SKM-1 treated with dmso at 0.1 percent for 144 hours (cell line): ENCODE data around the gene KIFC1.
A peak's percentile ranks its signal among the peaks of the same experiment; 100 is the strongest.

Source experiments
- DNase-seq: peaks from one replicate; lab custom pipeline; 2025; ENCODE audit not compliant: unreplicated experiment; lab: John Stamatoyannopoulos, UW

KIFC1 gene

DNA sequence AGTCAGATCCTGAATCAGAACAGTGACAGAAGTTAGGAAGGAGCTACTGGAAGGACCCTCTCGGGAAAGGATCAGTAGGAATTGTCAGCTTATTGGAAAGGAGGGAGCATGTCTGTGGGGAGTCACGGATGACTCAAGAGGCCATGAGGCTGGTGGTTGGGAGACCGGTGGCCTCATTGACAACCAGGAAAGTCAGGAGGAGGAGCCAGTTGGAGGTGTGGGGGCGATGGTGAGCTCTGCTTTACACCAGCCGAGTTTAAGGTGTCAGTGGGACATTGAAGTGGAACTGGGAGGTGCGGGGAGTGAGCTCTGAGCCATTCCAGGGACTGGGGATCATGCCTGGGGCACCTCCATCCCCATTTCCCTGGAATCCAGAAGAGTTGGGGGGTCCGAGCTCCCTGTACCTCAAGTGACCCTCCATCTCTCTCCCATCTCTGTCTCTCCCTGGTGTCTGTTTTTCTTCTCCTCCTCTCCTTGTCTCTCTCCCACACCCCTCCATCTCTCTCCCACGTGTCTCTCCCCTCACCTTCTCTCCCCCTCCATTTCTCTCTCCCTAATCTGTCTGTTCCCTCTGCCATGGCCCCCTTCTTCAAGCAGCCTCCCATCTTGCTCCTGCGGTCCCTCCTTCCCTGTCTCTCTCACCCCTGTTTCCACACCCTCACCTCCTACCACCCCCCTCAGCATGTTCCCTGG is 48.5 kb downstream of the KIFC1 start:
- no peak for DNase-seq

DNA sequence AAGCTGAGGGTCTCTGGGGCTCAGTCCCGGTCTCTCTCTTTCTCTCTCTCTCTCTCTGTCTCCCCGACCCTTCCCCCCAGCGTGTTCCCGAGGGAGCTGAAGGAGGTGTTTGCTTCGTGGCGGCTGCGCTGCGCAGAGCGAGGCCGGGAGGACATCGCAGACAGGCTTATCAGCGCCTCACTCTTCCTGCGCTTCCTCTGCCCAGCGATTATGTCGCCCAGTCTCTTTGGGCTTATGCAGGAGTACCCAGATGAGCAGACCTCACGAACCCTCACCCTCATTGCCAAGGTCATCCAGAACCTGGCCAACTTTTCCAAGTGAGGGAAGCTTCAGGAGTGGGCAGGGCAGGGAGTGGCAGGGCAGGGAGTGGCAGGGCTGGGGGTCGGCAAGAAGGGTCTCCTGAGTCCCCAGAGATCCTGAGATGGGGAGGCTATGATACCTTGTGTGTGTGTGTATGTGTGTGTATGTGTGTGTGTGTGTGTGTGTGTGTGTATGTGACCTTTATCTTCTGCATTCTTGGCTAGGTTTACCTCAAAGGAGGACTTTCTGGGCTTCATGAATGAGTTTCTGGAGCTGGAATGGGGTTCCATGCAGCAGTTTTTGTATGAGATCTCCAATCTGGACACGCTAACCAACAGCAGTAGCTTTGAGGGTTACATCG is 49.2 kb downstream of the KIFC1 start:
- DNase-seq, result no peak

DNA sequence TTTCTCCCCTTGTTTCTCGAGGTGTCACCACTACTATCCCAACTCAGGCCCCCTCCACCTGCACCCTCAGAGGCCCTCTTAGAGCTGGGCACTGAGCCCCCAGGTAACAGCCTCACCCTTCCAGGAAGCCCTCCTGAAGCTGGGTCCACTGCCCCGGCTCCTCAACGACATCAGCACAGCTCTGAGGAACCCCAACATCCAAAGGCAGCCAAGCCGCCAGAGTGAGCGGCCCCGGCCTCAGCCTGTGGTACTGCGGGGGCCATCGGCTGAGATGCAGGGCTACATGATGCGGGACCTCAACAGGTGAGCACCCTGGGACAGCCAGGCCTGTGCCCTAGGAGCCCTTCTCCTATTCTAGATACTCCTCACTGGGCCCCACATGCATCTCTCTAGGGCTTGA is 49.8 kb downstream of the KIFC1 start:
- DNase-seq, result no peak

- DNase-seq, result no peak
Observed at GRCh38 chr6:33442283-33442682, 50.7 kb downstream of the KIFC1 start.

DNA sequence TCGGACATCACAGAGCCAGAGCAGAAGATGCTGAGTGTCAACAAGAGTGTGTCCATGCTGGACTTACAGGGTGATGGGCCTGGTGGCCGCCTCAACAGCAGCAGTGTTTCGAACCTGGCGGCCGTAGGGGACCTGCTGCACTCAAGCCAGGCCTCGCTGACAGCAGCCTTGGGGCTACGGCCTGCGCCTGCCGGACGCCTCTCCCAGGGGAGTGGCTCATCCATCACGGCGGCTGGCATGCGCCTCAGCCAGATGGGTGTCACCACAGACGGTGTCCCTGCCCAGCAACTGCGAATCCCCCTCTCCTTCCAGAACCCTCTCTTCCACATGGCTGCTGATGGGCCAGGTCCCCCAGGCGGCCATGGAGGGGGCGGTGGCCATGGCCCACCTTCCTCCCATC is 51.4 kb downstream of the KIFC1 start:
- DNase-seq, result no peak

GRCh38 chr6:33443619-33444504 is 52.2 kb downstream of the KIFC1 start:
- no peak for DNase-seq

DNA sequence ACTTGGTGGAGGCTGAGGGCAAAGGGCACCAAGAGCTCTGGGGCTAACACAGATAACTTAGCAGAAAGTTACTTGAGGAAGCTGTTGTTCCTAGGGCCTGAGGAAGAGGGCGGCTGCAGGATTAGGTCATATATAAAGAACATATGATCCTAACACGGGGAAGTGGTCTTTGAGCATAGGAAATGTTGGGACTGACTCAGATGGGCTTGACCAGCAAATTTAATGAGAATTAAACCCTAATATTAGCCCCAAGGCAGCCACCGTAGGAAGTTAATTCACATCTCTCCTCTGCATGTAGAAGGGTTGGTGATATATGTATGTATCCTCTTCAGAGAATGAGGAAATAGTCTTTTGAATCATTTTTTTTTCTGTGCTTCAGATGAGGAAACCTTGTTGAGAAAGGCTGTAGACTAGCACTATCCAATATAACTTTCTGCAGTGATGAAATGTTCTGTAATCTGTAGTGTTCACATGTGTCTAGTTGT is 53.5 kb downstream of the KIFC1 start:
- DNase-seq, result peak; percentile 80

GRCh38 chr6:33446356-33446755 is 54.7 kb downstream of the KIFC1 start:
- DNase-seq, result no peak

DNA sequence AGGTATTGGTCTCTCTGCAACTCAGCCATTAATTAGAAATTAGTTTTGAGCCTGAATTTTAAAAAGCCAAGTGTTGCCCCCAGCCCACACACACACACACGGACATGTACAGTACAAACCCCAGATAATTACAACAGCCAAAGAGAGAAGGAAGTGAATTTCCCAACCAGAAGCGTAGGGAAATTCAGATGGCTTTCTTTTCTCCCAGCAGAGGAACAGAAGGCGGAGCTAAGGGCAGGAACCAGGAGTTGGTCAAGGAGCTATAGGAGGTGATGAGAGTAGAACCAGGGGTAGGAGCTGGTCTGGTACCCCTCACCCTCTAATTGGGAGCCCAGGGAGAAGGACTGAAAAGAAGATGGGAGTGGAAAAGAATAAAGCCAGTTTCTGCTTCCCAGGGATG is 58.8 kb downstream of the KIFC1 start:
- peak; percentile 35 for DNase-seq

GRCh38 chr6:33451606-33452005 is 60.0 kb downstream of the KIFC1 start:
- no peak for DNase-seq

DNA sequence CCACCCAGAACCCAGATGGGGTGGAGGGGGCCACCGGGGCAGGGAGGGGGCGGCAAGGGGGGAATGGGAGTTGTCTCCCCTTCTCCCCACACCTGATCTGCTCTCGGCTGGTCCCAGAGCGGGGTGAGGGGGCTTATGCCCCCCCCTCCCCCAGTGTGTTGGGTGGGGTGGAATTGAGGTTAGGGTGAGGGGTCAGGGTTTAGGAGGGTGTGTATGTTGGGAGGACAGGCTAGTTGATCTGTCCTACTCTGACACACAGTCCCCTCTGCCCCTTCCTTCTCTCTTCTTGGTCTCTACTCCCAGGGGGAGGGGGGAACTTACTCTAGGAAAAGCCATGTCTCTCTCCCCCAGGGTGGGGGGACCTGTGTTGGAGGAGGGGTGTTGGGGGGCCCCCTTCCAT is 60.9 kb downstream of the KIFC1 start:
- no peak for DNase-seq

DNA sequence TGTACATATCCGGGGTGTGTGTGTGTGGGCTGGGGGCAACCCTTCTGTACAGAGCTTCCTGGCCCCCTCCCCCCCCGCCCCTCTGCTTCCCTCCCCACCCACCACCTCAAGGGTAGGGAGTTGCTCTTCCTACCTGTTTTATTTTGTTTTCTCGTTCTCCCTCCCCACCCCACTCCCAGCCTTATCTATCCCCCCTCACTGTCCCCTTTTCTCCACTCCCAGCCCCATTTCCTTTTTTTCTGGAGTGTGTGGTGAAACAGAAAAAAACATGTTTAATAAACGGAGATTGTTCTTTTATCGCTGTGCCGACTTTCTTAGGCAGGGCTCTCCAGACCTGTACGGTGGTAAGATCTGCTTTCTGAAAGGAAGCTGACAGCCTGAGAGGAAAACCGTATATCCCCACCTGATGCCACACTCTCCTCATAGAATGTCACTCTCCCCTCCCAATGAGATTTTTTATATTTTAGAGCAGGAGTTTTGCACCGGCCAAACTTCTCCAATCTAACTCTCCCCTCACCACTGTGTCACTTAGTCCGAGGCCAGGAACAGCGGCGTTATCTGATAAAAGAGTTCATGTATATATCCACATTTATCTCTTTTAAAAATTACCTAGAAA is 61.9 kb downstream of the KIFC1 start:
- DNase-seq, result no peak

GRCh38 chr6:33454009-33454946 is 62.7 kb downstream of the KIFC1 start, which contains the start of gene ZBTB9:
Gene ZBTB9 (plus strand): TSS chr6:33454576. CDS start chr6:33455101, 525 bp downstream.
- peak; percentile 95 for DNase-seq

DNA sequence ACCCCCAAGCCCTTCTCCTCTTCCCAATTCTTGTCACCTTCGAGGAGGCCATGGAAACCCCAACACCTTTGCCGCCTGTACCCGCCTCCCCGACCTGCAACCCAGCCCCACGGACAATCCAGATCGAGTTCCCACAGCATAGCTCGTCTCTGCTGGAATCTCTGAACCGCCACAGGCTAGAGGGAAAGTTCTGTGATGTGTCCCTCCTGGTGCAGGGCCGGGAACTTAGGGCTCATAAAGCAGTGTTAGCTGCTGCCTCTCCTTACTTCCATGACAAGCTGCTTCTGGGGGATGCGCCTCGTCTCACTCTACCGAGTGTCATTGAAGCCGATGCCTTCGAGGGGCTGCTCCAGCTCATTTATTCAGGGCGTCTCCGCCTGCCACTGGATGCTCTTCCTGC is 63.4 kb downstream of the KIFC1 start:
- DNase-seq, result no peak

DNA sequence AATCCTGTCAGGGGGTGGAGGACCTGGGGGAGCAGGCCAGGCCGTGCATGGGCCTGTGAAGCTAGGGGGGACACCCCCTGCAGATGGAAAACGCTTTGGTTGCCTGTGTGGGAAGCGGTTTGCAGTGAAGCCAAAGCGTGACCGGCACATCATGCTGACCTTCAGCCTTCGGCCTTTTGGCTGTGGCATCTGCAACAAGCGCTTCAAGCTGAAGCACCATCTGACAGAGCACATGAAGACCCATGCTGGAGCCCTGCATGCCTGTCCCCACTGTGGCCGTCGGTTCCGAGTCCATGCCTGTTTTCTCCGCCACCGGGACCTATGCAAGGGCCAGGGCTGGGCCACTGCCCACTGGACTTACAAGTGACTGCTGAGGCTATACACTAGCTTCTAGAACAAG is 64.5 kb downstream of the KIFC1 start:
- DNase-seq, result no peak

DNA sequence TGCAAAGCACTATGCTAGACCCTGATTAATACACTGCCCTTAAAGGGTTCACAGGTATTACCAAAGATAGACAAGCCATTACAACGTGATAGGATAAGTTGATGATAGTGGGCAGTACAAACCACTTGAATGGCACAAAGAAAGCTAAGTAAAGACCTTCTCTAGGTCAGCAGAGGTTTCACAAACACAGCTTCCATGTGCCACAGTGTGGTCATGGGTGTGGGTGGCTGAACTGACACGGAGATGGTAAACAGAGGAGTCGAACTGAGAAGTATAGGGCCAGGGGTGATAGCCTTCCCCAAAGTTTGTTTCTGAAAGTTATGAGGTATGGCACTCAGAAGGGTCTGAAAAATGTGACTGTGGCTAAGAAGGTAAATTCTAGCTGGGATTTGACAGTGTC is 67.1 kb downstream of the KIFC1 start:
- DNase-seq, result no peak

DNA sequence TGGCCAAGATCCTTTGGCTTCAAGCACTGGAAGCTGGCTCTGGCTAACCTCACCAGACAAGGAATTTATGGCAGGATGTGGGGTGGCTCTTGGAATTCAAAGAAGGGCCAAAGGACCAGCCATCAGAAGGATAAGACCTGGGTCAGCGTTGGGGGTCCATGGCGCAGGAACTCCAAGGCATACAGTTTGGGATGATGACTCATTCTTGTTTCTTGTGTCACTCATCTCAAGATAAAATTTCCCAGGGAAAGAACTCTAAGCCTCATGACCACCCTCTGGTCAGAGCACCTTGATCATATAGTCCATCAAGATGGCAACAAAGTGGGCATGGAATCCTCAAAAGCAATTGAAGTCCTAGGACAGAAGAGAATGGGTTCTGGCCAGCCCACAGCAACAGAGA is 67.6 kb downstream of the KIFC1 start:
- no peak for DNase-seq
